Ishikawa (cell line): ENCODE measurements around the gene WBP2.

ENCODE experiments used
- CEBPB ChIP-seq: IDR thresholded peaks from 2 replicates; pipeline ENCODE4 v1.6.1; 2012
- CREB1 ChIP-seq: IDR thresholded peaks from 2 replicates; pipeline ENCODE4 v1.6.1; 2012; ENCODE audit warnings: low read depth
- EGR1 ChIP-seq: IDR thresholded peaks from 2 replicates; pipeline ENCODE4 v1.6.1; 2012
- EP300 ChIP-seq: IDR thresholded peaks from 2 replicates; pipeline ENCODE4 v1.6.1; 2012; ENCODE audit warnings: borderline replicate concordance
- FOXM1 ChIP-seq: IDR thresholded peaks from 2 replicates; pipeline ENCODE4 v1.6.1; 2012; ENCODE audit warnings: low read depth, borderline replicate concordance
- RAD21 ChIP-seq: IDR thresholded peaks from 2 replicates; pipeline ENCODE4 v1.6.1; 2012; ENCODE audit warnings: low read depth
- REST ChIP-seq: IDR thresholded peaks from 2 replicates; pipeline ENCODE4 v1.6.1; 2012; ENCODE audit warnings: low read depth, mild to moderate bottlenecking
- TCF12 ChIP-seq: IDR thresholded peaks from 2 replicates; pipeline ENCODE4 v1.6.1; 2012; ENCODE audit warnings: low read depth
- TEAD4 ChIP-seq: IDR thresholded peaks from 2 replicates; pipeline ENCODE4 v1.6.1; 2012
- YY1 ChIP-seq: IDR thresholded peaks from 2 replicates; pipeline ENCODE4 v1.6.1; 2012; ENCODE audit warnings: low read depth
- ZBTB7A ChIP-seq: IDR thresholded peaks from 2 replicates; pipeline ENCODE4 v1.6.1; 2012; ENCODE audit warnings: low read depth
- TF ChIP-seq, protein P1 (sequence below): IDR thresholded peaks from 2 replicates; pipeline ENCODE4 v1.6.1; 2012
- TF ChIP-seq, protein P2 (sequence below): IDR thresholded peaks from 2 replicates; pipeline ENCODE4 v1.6.1; 2012

DNA sequence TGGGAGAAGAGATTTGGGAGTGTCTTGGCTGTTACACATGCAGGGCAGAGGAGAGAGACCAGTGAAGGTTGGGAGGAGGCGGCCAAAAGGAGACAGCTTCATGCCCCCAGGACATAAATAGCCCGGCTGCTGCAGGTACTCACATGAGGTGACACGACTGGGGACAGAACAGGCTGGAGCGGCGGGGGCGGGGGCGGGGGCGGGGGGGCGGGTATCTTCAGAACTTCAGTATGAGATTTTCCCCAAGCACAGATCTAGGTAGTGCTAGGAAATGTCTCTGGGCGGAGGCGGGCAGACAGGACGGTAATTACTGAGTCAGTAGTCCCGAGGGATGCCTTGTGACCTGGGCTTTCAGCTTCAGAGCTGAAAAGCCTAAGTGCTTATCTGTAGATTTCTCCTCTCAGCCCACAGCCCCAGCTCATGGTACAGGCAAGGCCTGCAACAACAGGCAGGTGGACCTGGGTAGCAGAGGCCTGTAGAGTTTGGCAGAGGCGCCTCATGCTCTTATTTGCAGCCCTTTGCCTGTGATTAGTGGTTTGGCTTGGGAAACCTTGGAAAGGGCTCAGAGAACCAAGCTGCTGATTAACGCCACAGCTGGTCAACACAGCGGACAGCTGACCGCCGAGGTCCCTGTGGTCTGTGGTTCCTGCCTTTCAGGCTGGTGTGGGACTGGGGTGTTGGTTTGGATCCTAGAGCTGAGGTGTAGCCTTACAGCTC is 46.1 kb downstream of the WBP2 start:
- TF ChIP-seq FOXM1 (no peak), YY1 (no peak), REST (no peak), TCF12 (no peak), CREB1 (no peak), EP300 (no peak), RAD21 (no peak), CEBPB (no peak), EGR1 (no peak), TEAD4 (no peak), ZBTB7A (no peak)
- TF ChIP-seq, protein P1, sequence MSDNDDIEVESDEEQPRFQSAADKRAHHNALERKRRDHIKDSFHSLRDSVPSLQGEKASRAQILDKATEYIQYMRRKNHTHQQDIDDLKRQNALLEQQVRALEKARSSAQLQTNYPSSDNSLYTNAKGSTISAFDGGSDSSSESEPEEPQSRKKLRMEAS, result no peak
- TF ChIP-seq, protein P2, sequence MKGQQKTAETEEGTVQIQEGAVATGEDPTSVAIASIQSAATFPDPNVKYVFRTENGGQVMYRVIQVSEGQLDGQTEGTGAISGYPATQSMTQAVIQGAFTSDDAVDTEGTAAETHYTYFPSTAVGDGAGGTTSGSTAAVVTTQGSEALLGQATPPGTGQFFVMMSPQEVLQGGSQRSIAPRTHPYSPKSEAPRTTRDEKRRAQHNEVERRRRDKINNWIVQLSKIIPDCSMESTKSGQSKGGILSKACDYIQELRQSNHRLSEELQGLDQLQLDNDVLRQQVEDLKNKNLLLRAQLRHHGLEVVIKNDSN, result no peak
